Esophagus muscularis mucosa (tissue), 4 donors: Measurements from ENCODE around the gene DVL1. TPM values are rescaled to one million over a fixed set of nuclear protein-coding genes. Genes with fewer than 3 reads are reported as not detected.

ENCODE experiments used
- DNase-seq: peaks from one replicate; pipeline ENCODE4 v3.0.0-alpha.2; 2017; ENCODE audit errors: extremely low spot score
- H3K27ac ChIP-seq, 4 donors: fragments of 200-600 bp; sonication (generic); replicated peaks in 1 of 4; 1 replicate in 3 of 4; 2 replicates in 1 of 4; pipeline ENCODE4 v1.5.1; 2016 to 2019; ENCODE audit warnings: mild to moderate bottlenecking in 1 of 4
- H3K27me3 ChIP-seq, 4 donors: fragments of 200-600 bp; sonication (generic); one replicate each; pipeline versions ENCODE4 v1.5.1 to v1.6.0; 2016 to 2019
- H3K36me3 ChIP-seq, 4 donors: fragments of 200-600 bp; sonication (generic); one replicate each; pipeline ENCODE4 v1.5.1; 2016 to 2019
- H3K4me1 ChIP-seq, 4 donors: fragments of 200-600 bp; sonication (generic); one replicate each; pipeline ENCODE4 v1.5.1; 2016 to 2019
- H3K4me3 ChIP-seq, 4 donors: fragments of 200-600 bp; sonication (generic); 1 replicate in 2 of 4; 2 replicates in 2 of 4; pipeline ENCODE4 v1.5.1; 2016 to 2019; ENCODE audit warnings: mild to moderate bottlenecking in 4 of 4, moderate library complexity in 1 of 4
- H3K9me3 ChIP-seq, 4 donors: fragments of 200-600 bp; sonication (generic); 1 replicate in 3 of 4; 2 replicates in 1 of 4; pipeline ENCODE4 v1.5.1; 2016 to 2019
- CTCF ChIP-seq, 3 experiments: fragments of 200-600 bp in 2 of 3; fragments of 450-650 bp in 1 of 3; sonication (generic) in 2 of 3; IDR thresholded peaks; one replicate each; pipeline ENCODE4 v1.5.1; 2017 to 2019; ENCODE audit warnings: antibody characterized with exemption in 3 of 3, mild to moderate bottlenecking in 2 of 3, moderate library complexity in 1 of 3
- EP300 ChIP-seq: sonication (generic); formaldehyde crosslinking; IDR thresholded peaks from one replicate; pipeline ENCODE4 v1.6.1; 2017; ENCODE audit warnings: antibody characterized with exemption
- POLR2A ChIP-seq: fragments of 450-650 bp; IDR thresholded peaks from one replicate; pipeline ENCODE4 v1.6.1; 2017; ENCODE audit warnings: antibody characterized with exemption, moderate library complexity, mild to moderate bottlenecking, low read depth
- POLR2AphosphoS5 ChIP-seq, 2 donors: sonication (generic); formaldehyde crosslinking; IDR thresholded peaks; one replicate each; pipeline ENCODE4 v1.6.1; 2017; ENCODE audit warnings: antibody characterized with exemption in 2 of 2
- WGBS: methylation state at CpG from one replicate; pipeline ENCODE4 v1.1.5; 2018; 5-methylcytosine and 5-hydroxymethylcytosine counted together
- intact Hi-C: fragments of 100-400 bp; cut with DNase I; formaldehyde crosslinking; loops from one replicate; pipeline ENCODE4 v1.15.1; 2023
- total RNA-seq, 4 donors: library from RNA; depleted of rRNA; stranded (reverse); fragments of >200 nt; gene quantifications; one replicate each; pipeline versions ENCODE4 v1.1.0 to v1.2.1, GENCODE V29; 2016

The DVL1 gene
- total RNA-seq, 4 donors from 2014 or later = 66.9 to 141 (median 114) TPM

GRCh38 chr1:1291548-1292441 is 57.4 kb downstream of the DVL1 start:
- intact Hi-C loops = loop anchor here (2.0 to 5.0 kb wide), 2 partner anchors 169 to 259 kb away; no protein-coding TSS in a partner anchor
- Histone ChIP-seq H3K4me3 (no peak overlapping the region), H3K9me3 (no peaks in the 10 kb centered on the region), H3K27ac (no peak overlapping the region), H3K27me3 (peaks cover 0 to 12% (median 0%) of the 10 kb centered on the region in 4 donors), H3K36me3 (peaks cover 3 to 41% (median 35%) of the 10 kb centered on the region in 4 donors), H3K4me1 (peaks cover 0 to 20% (median 14%) of the 10 kb centered on the region in 4 donors)
- DNase-seq = peak; percentile 93
- 66% methylated on average over 7 of the region's 45 CpGs for WGBS
- TF ChIP-seq CTCF (IDR thresholded peaks at IDR 0.05) (peak; percentile 56 to 74 (median 66)), POLR2A (no peak), POLR2AphosphoS5 (IDR thresholded peaks at IDR 0.05) (peak in 1 of 2 donors; percentile 5), EP300 (no peak)

GRCh38 chr1:1291023-1291528 is 58.1 kb downstream of the DVL1 start:
- intact Hi-C loops = loop anchor here (2.0 to 5.0 kb wide), 2 partner anchors 168 to 259 kb away; no protein-coding TSS in a partner anchor
- DNase-seq = no peak
- H3K9me3 ChIP-seq = no peaks in the 10 kb centered on the region
- H3K27ac ChIP-seq = no peak overlapping the region
- H3K36me3 ChIP-seq = peaks cover 0 to 34% (median 28%) of the 10 kb centered on the region in 4 donors
- TF ChIP-seq POLR2AphosphoS5 (IDR thresholded peaks at IDR 0.05) = peak in 1 of 2 donors; percentile 2
- TF ChIP-seq CTCF (IDR thresholded peaks at IDR 0.05) = no peak
- no peak for TF ChIP-seq POLR2A
- peaks cover 0 to 20% (median 14%) of the 10 kb centered on the region in 4 donors for H3K4me1 ChIP-seq
- WGBS = 46% methylated on average over 12 of the region's 28 CpGs
- no peak overlapping the region for H3K4me3 ChIP-seq
- H3K27me3 ChIP-seq = peaks cover 0 to 19% (median 1%) of the 10 kb centered on the region in 4 donors

GRCh38 chr1:1290238-1290731 is 58.9 kb downstream of the DVL1 start:
- Histone ChIP-seq H3K36me3 (peaks cover 0 to 26% (median 20%) of the 10 kb centered on the region in 4 donors), H3K27ac (no peak overlapping the region), H3K4me1 (peaks cover 0 to 20% (median 14%) of the 10 kb centered on the region in 4 donors), H3K4me3 (no peak overlapping the region), H3K9me3 (no peaks in the 10 kb centered on the region), H3K27me3 (peaks cover 0 to 27% (median 1%) of the 10 kb centered on the region in 4 donors)
- DNase-seq = no peak
- intact Hi-C loops = loop anchor here (2.0 to 5.0 kb wide), 2 partner anchors 167 to 258 kb away; no protein-coding TSS in a partner anchor
- TF ChIP-seq CTCF (IDR thresholded peaks at IDR 0.05) = peak; percentile 51 to 70 (median 63)
- no peak for TF ChIP-seq POLR2A
- 43% methylated on average over 12 of the region's 15 CpGs for WGBS

- Histone ChIP-seq H3K36me3 (no peaks in the 10 kb centered on the region), H3K4me1 (peaks cover 0 to 20% (median 14%) of the 10 kb centered on the region in 4 donors), H3K9me3 (no peaks in the 10 kb centered on the region), H3K27ac (no peak overlapping the region), H3K27me3 (peaks cover 0 to 38% (median 1%) of the 10 kb centered on the region in 4 donors), H3K4me3 (no peak overlapping the region)
- TF ChIP-seq EP300 (no peak), CTCF (IDR thresholded peaks at IDR 0.05) (no peak), POLR2A (no peak), POLR2AphosphoS5 (IDR thresholded peaks at IDR 0.05) (no peak)
- intact Hi-C loops = no loop called here
- 84% methylated on average over 10 of the region's 46 CpGs for WGBS
- DNase-seq = no peak
Measured at GRCh38 chr1:1287288-1288110, 61.7 kb downstream of the DVL1 start.
